ENCODE data around the gene GALNT2.

The GALNT2 gene

DNA sequence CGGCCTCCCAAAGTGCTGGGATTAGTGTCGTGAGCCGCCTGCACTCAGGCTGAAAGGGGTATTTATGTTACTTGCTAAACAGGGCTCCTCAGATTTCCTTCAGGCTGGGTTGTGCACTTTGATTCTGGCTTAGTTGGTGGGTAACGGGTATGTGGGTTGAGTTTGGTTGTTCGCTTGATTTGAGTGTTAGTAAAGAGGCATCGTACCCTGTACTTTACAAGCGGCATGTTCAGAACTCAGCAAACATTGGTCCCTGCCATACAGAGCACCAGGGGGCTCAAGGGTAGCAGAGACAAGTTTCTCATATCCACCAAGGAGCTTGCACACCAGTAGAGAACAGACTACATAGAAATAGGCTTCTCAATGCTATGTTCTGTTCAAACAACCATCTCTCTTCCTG is 211.3 kb downstream of the GALNT2 start:
- Histone ChIP-seq H3K27ac (ENCODE audit: low read depth, low read length) (no peak overlapping the region), H3K27me3 (ENCODE audit: control insufficient read depth in 1 of 2, insufficient read depth in 2 of 2, low read length in 2 of 2) (no peaks in the 10 kb centered on the region), H3K9me3 (ENCODE audit: low read length) (no peaks in the 10 kb centered on the region), H3K4me1 (ENCODE audit: insufficient read depth, low read length) (peaks cover 13% of the 10 kb centered on the region), H3K9ac (ENCODE audit: low read length) (no peak overlapping the region), H3K36me3 (ENCODE audit: insufficient read depth, low read length) (peaks cover 35% of the 10 kb centered on the region), H3K4me3 (ENCODE audit: low read depth in 1 of 2, low read length in 2 of 2) (no peak overlapping the region)

DNA sequence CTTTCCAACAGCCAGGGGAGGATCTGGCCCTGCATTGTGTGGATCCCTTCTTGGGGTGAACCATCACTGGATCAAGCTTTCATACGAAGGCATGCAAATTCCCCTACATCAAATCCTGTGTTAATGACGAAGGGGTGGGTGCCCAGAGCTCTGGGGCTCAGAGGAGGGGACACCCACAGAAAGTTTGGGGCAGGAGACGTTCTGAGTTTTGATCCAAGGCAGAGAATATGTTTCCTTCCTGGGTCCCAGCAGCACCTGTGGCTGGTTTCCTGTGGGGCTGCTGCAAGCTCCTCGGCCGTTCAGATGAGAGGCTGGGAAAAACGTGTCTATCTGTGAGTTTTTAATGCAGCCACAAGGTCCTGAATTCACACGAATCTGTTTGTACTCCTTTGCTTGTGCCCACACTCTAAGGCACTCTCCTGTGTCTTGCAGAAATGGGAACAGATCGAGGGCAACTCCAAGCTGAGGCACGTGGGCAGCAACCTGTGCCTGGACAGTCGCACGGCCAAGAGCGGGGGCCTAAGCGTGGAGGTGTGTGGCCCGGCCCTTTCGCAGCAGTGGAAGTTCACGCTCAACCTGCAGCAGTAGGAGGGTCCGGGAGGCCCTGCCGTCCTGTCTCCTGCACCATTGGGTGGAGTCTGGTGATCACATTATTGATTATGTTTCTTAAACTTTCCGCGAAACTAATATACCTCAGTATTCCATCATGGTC is 212.0 kb downstream of the GALNT2 start:
- Histone ChIP-seq H3K27me3 (ENCODE audit: control insufficient read depth in 1 of 2, insufficient read depth in 2 of 2, low read length in 2 of 2) (no peaks in the 10 kb centered on the region), H3K9me3 (ENCODE audit: low read length) (no peaks in the 10 kb centered on the region), H3K4me1 (ENCODE audit: insufficient read depth, low read length) (peaks cover 13% of the 10 kb centered on the region), H3K4me3 (ENCODE audit: low read depth in 1 of 2, low read length in 2 of 2) (no peak overlapping the region), H3K27ac (ENCODE audit: low read depth, low read length) (no peak overlapping the region), H3K36me3 (ENCODE audit: insufficient read depth, low read length) (peaks cover 35% of the 10 kb centered on the region), H3K9ac (ENCODE audit: low read length) (no peak overlapping the region)

GRCh38 chr1:230279583-230279945 is 212.5 kb downstream of the GALNT2 start:
- H3K36me3 ChIP-seq (ENCODE audit: insufficient read depth, low read length) = peaks cover 30% of the 10 kb centered on the region
- H3K4me3 ChIP-seq (ENCODE audit: low read depth in 1 of 2, low read length in 2 of 2) = no peak overlapping the region
- H3K9ac ChIP-seq (ENCODE audit: low read length) = no peak overlapping the region

GRCh38 chr1:230280054-230280795 is 213.2 kb downstream of the GALNT2 start:
- Histone ChIP-seq H3K4me3 (ENCODE audit: low read depth in 1 of 2, low read length in 2 of 2) (no peak overlapping the region), H3K4me1 (ENCODE audit: insufficient read depth, low read length) (peaks cover 13% of the 10 kb centered on the region), H3K27me3 (ENCODE audit: control insufficient read depth in 1 of 2, insufficient read depth in 2 of 2, low read length in 2 of 2) (no peaks in the 10 kb centered on the region), H3K9me3 (ENCODE audit: low read length) (no peaks in the 10 kb centered on the region), H3K27ac (ENCODE audit: low read depth, low read length) (no peak overlapping the region), H3K9ac (ENCODE audit: low read length) (no peak overlapping the region), H3K36me3 (ENCODE audit: insufficient read depth, low read length) (peaks cover 30% of the 10 kb centered on the region)

More at GRCh38 chr1:230279583-230279945, 212.5 kb downstream of the GALNT2 start:
- H3K9me3 ChIP-seq (ENCODE audit: low read length) = no peaks in the 10 kb centered on the region
- peaks cover 13% of the 10 kb centered on the region for H3K4me1 ChIP-seq (ENCODE audit: insufficient read depth, low read length)
- no peaks in the 10 kb centered on the region for H3K27me3 ChIP-seq (ENCODE audit: control insufficient read depth in 1 of 2, insufficient read depth in 2 of 2, low read length in 2 of 2)
- no peak overlapping the region for H3K27ac ChIP-seq (ENCODE audit: low read depth, low read length)

GRCh38 chr1:230280906-230281413 is 213.9 kb downstream of the GALNT2 start:
- Histone ChIP-seq H3K4me1 (ENCODE audit: insufficient read depth, low read length) (peaks cover 13% of the 10 kb centered on the region), H3K36me3 (ENCODE audit: insufficient read depth, low read length) (peaks cover 30% of the 10 kb centered on the region), H3K9ac (ENCODE audit: low read length) (no peak overlapping the region), H3K27me3 (ENCODE audit: control insufficient read depth in 1 of 2, insufficient read depth in 2 of 2, low read length in 2 of 2) (no peaks in the 10 kb centered on the region), H3K27ac (ENCODE audit: low read depth, low read length) (no peak overlapping the region), H3K9me3 (ENCODE audit: low read length) (no peaks in the 10 kb centered on the region), H3K4me3 (ENCODE audit: low read depth in 1 of 2, low read length in 2 of 2) (no peak overlapping the region)

DNA sequence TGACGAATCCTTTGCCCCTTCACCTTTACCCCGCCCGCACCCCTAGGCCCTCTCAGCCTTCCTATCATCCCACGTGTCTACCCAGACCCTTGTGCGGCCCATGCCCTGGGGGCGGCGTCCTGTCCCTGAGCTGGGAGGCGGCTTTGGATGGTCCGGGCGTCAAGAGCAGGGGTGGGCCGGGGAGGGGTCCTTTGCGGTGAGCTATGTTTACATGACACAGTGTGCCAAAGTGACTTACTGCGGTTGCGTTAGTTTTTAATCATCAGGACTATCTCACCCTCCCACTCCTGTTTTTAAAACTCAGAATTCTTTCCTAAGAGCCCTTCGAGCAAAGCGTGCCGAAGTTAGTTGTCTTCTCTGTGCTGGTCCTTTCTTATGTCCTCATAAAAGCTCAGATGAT is 214.5 kb downstream of the GALNT2 start:
- Histone ChIP-seq H3K27me3 (ENCODE audit: control insufficient read depth in 1 of 2, insufficient read depth in 2 of 2, low read length in 2 of 2) (no peaks in the 10 kb centered on the region), H3K9ac (ENCODE audit: low read length) (no peak overlapping the region), H3K36me3 (ENCODE audit: insufficient read depth, low read length) (peaks cover 29% of the 10 kb centered on the region), H3K27ac (ENCODE audit: low read depth, low read length) (no peak overlapping the region), H3K4me3 (ENCODE audit: low read depth in 1 of 2, low read length in 2 of 2) (no peak overlapping the region), H3K9me3 (ENCODE audit: low read length) (no peaks in the 10 kb centered on the region), H3K4me1 (ENCODE audit: insufficient read depth, low read length) (peaks cover 13% of the 10 kb centered on the region)

- Histone ChIP-seq H3K9me3 (ENCODE audit: low read length) (no peaks in the 10 kb centered on the region), H3K36me3 (ENCODE audit: insufficient read depth, low read length) (peaks cover 23% of the 10 kb centered on the region), H3K27me3 (ENCODE audit: control insufficient read depth in 1 of 2, insufficient read depth in 2 of 2, low read length in 2 of 2) (no peaks in the 10 kb centered on the region), H3K27ac (ENCODE audit: low read depth, low read length) (no peak overlapping the region), H3K4me3 (ENCODE audit: low read depth in 1 of 2, low read length in 2 of 2) (no peak overlapping the region), H3K9ac (ENCODE audit: low read length) (no peak overlapping the region), H3K4me1 (ENCODE audit: insufficient read depth, low read length) (peaks cover 13% of the 10 kb centered on the region)
These were observed 215.1 kb downstream of the GALNT2 start for GRCh38 chr1:230282157-230282556.

GRCh38 chr1:230283678-230284077 is 216.6 kb downstream of the GALNT2 start:
- H3K9me3 ChIP-seq (ENCODE audit: low read length) = no peaks in the 10 kb centered on the region
- H3K27me3 ChIP-seq (ENCODE audit: control insufficient read depth in 1 of 2, insufficient read depth in 2 of 2, low read length in 2 of 2) = no peaks in the 10 kb centered on the region
- no peak overlapping the region for H3K9ac ChIP-seq (ENCODE audit: low read length)
- peaks cover 13% of the 10 kb centered on the region for H3K4me1 ChIP-seq (ENCODE audit: insufficient read depth, low read length)
- H3K4me3 ChIP-seq (ENCODE audit: low read depth in 1 of 2, low read length in 2 of 2) = no peak overlapping the region
- peaks cover 19% of the 10 kb centered on the region for H3K36me3 ChIP-seq (ENCODE audit: insufficient read depth, low read length)
- H3K27ac ChIP-seq (ENCODE audit: low read depth, low read length) = no peak overlapping the region

DNA sequence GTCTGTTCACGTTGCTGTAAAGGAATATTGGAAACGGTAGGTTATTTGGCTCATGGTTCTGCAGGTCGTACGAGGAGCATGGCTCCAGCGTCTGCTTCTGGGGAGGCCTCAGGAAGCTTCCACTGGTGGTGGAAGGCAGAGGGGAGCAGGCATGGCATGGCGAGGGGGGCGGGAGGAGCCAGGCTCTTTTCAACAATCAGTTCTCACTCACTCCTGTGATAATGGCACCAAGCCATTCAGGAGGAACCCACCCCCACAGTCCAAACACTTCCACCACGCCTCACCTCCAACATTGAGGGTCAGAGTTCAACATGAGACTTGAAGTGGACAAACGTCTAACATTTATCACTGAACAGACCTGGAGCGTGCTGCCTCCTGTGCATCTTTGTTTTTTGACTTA is 217.9 kb downstream of the GALNT2 start:
- H3K4me3 ChIP-seq (ENCODE audit: low read depth in 1 of 2, low read length in 2 of 2) = no peak overlapping the region
- peaks cover 13% of the 10 kb centered on the region for H3K4me1 ChIP-seq (ENCODE audit: insufficient read depth, low read length)
- no peak overlapping the region for H3K27ac ChIP-seq (ENCODE audit: low read depth, low read length)
- no peaks in the 10 kb centered on the region for H3K9me3 ChIP-seq (ENCODE audit: low read length)
- H3K9ac ChIP-seq (ENCODE audit: low read length) = no peak overlapping the region
- no peaks in the 10 kb centered on the region for H3K27me3 ChIP-seq (ENCODE audit: control insufficient read depth in 1 of 2, insufficient read depth in 2 of 2, low read length in 2 of 2)
- H3K36me3 ChIP-seq (ENCODE audit: insufficient read depth, low read length) = peaks cover 7% of the 10 kb centered on the region

- H3K4me1 ChIP-seq (ENCODE audit: insufficient read depth, low read length) = peaks cover 13% of the 10 kb centered on the region
- H3K9me3 ChIP-seq (ENCODE audit: low read length) = no peaks in the 10 kb centered on the region
- no peaks in the 10 kb centered on the region for H3K27me3 ChIP-seq (ENCODE audit: control insufficient read depth in 1 of 2, insufficient read depth in 2 of 2, low read length in 2 of 2)
- H3K4me3 ChIP-seq (ENCODE audit: low read depth in 1 of 2, low read length in 2 of 2) = no peak overlapping the region
- H3K27ac ChIP-seq (ENCODE audit: low read depth, low read length) = no peak overlapping the region
- no peak overlapping the region for H3K9ac ChIP-seq (ENCODE audit: low read length)
- H3K36me3 ChIP-seq (ENCODE audit: insufficient read depth, low read length) = peaks cover 3% of the 10 kb centered on the region
These were observed 218.3 kb downstream of the GALNT2 start for GRCh38 chr1:230285351-230285750.

DNA sequence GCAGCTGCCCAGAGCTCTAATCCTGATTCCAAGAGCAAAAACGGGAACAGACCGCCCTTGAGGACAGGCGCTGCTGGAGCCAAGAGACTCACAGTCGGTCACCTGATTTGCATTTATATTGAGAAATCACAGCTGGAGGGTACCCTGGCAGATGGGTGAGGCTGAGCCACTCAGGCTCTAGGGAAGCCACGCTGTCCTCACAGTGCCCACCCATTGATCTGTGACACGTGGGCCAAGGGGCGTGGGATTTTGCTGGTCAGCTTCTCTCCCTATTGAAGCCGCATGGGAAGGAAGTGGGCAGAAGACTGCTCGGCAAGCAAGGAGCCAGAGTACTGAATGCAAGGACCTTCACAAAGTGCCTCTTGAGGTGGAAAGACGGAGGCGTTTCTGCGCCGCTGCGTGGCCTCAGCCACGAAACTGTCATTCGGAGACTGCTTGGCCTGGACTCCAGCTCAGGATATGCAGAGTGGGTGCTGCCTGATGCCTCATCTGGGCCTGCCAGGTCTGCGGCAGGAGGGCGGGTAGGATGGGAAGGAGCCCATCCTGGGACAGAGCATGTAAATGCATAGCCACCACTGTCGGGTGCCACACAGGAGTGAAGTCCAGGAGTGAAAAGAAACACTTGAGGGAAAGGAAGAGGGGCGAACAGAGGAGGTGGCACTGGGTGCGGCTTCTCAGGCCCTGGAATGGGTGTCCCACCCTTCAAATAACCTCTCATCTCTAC is 219.3 kb downstream of the GALNT2 start:
- H3K27me3 ChIP-seq (ENCODE audit: control insufficient read depth in 1 of 2, insufficient read depth in 2 of 2, low read length in 2 of 2) = no peaks in the 10 kb centered on the region
- H3K4me1 ChIP-seq (ENCODE audit: insufficient read depth, low read length) = peaks cover 10% of the 10 kb centered on the region
- H3K36me3 ChIP-seq (ENCODE audit: insufficient read depth, low read length) = no peaks in the 10 kb centered on the region
- no peak overlapping the region for H3K4me3 ChIP-seq (ENCODE audit: low read depth in 1 of 2, low read length in 2 of 2)
- H3K27ac ChIP-seq (ENCODE audit: low read depth, low read length) = no peak overlapping the region
- no peaks in the 10 kb centered on the region for H3K9me3 ChIP-seq (ENCODE audit: low read length)
- H3K9ac ChIP-seq (ENCODE audit: low read length) = no peak overlapping the region
